ENCODE measurements around the gene CCDC146.

DNA sequence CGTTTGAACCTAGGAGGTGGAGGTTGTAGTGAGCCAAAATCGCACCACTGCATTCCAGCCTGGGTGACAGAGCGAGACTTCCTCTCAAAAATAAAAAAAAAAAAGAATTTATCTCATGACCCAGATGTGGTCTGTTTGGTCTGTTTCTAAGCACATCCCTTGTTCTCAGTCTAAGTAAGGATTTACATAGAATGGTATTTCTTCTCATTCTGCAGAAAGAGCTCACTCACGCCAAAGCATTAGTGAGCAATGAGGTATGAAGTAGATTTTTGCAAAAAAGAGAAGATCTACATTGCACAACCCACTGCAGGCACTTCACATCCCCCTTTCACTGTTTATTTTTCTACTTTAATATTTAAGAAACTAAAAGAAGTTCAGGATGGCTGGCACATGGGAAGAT, 153.7 kb downstream of the CCDC146 start:
- TF ChIP-seq POLR2A (IDR thresholded peaks at IDR 0.05; ENCODE audit: low read depth, low read length) (no peak), CREB1 (IDR thresholded peaks at IDR 0.05; ENCODE audit: low read depth) (no peak), TCF3 (IDR thresholded peaks at IDR 0.05; ENCODE audit: borderline replicate concordance, insufficient read depth, low read depth, low read length) (no peak), EZH2 (IDR thresholded peaks at IDR 0.05; ENCODE audit: borderline replicate concordance, control insufficient read depth, low read depth, low read length) (no peak), YY1 (IDR thresholded peaks at IDR 0.05; ENCODE audit: low read depth, low read length) (no peak), KLF5 (IDR thresholded peaks at IDR 0.05; ENCODE audit: partially characterized antibody) (no peak), JUND (IDR thresholded peaks at IDR 0.05; ENCODE audit: low read depth, low read length) (no peak), SMC3 (IDR thresholded peaks at IDR 0.05; ENCODE audit: borderline replicate concordance, low read length) (no peak)
- TF ChIP-seq, protein P1, sequence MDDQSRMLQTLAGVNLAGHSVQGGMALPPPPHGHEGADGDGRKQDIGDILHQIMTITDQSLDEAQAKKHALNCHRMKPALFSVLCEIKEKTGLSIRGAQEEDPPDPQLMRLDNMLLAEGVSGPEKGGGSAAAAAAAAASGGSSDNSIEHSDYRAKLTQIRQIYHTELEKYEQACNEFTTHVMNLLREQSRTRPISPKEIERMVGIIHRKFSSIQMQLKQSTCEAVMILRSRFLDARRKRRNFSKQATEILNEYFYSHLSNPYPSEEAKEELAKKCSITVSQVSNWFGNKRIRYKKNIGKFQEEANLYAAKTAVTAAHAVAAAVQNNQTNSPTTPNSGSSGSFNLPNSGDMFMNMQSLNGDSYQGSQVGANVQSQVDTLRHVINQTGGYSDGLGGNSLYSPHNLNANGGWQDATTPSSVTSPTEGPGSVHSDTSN (IDR thresholded peaks at IDR 0.05; ENCODE audit: insufficient replicate concordance, low read depth, low read length): no peak
- TF ChIP-seq, protein P2, sequence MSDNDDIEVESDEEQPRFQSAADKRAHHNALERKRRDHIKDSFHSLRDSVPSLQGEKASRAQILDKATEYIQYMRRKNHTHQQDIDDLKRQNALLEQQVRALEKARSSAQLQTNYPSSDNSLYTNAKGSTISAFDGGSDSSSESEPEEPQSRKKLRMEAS (IDR thresholded peaks at IDR 0.05; ENCODE audit: low read depth, low read length): no peak
- TF ChIP-seq, protein P3, sequence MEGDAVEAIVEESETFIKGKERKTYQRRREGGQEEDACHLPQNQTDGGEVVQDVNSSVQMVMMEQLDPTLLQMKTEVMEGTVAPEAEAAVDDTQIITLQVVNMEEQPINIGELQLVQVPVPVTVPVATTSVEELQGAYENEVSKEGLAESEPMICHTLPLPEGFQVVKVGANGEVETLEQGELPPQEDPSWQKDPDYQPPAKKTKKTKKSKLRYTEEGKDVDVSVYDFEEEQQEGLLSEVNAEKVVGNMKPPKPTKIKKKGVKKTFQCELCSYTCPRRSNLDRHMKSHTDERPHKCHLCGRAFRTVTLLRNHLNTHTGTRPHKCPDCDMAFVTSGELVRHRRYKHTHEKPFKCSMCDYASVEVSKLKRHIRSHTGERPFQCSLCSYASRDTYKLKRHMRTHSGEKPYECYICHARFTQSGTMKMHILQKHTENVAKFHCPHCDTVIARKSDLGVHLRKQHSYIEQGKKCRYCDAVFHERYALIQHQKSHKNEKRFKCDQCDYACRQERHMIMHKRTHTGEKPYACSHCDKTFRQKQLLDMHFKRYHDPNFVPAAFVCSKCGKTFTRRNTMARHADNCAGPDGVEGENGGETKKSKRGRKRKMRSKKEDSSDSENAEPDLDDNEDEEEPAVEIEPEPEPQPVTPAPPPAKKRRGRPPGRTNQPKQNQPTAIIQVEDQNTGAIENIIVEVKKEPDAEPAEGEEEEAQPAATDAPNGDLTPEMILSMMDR (IDR thresholded peaks at IDR 0.05 in 2 of 3, conservative IDR thresholded peaks at IDR 0.05 in 1 of 3; ENCODE audit: control insufficient read depth in 2 of 3, extremely low read depth in 1 of 3, insufficient read depth in 1 of 3, low read depth in 3 of 3, low read length in 3 of 3): no peak

Data from GM12878 (cell line).